ENCODE results near the gene CTCF. TPM values are rescaled to one million over a fixed set of nuclear protein-coding genes. Genes with fewer than 3 reads are reported as not detected.

CTCF gene
- polyA plus RNA-seq, 1 experiment = 24.4 TPM

- CTCF ChIA-PET = no interaction called here
Observed at GRCh38 chr16:67579686-67580085, 17.4 kb downstream of the CTCF start.

GRCh38 chr16:67580202-67580601 is 17.9 kb downstream of the CTCF start:
- CTCF ChIA-PET = no interaction called here
- Histone ChIP-seq H3K27me3 (ENCODE audit: control insufficient read depth, insufficient read depth, low read length) (no peaks in the 10 kb centered on the region), H3K4me3 (ENCODE audit: low read depth, low read length) (no peak overlapping the region), H3K27ac (ENCODE audit: low read depth, low read length) (no peak overlapping the region), H3K9me3 (ENCODE audit: control insufficient read depth, insufficient read depth, low read length) (no peaks in the 10 kb centered on the region)
- DNase-seq (ENCODE audit: low read depth, low spot score) = no peak
- POLR2A ChIA-PET = interaction anchor here (0.6 kb wide), 1 partner anchor 26 kb away, joined by 3 read pairs; no protein-coding TSS in a partner anchor
- TF ChIP-seq CTCF (IDR thresholded peaks at IDR 0.05; ENCODE audit: low read depth, low read length) = no peak

More at GRCh38 chr16:67579686-67580085, 17.4 kb downstream of the CTCF start:
- Histone ChIP-seq H3K27ac (ENCODE audit: low read depth, low read length) (no peak overlapping the region), H3K9me3 (ENCODE audit: control insufficient read depth, insufficient read depth, low read length) (no peaks in the 10 kb centered on the region), H3K27me3 (ENCODE audit: control insufficient read depth, insufficient read depth, low read length) (no peaks in the 10 kb centered on the region), H3K4me3 (ENCODE audit: low read depth, low read length) (no peak overlapping the region)
- POLR2A ChIA-PET = interaction anchor here (0.6 kb wide), 1 partner anchor 27 kb away, joined by 3 read pairs; no protein-coding TSS in a partner anchor
- DNase-seq (ENCODE audit: low read depth, low spot score) = no peak
- TF ChIP-seq CTCF (IDR thresholded peaks at IDR 0.05; ENCODE audit: low read depth, low read length) = no peak

- DNase-seq (ENCODE audit: low read depth, low spot score) = no peak
- no peak for TF ChIP-seq CTCF (IDR thresholded peaks at IDR 0.05; ENCODE audit: low read depth, low read length)
- ChIA-PET POLR2A (no interaction called here), CTCF (interaction anchor here (1.5 kb wide), 1 partner anchor 46 kb away, joined by 3 read pairs; no protein-coding TSS in a partner anchor)
- Histone ChIP-seq H3K9me3 (ENCODE audit: control insufficient read depth, insufficient read depth, low read length) (no peaks in the 10 kb centered on the region), H3K27me3 (ENCODE audit: control insufficient read depth, insufficient read depth, low read length) (no peaks in the 10 kb centered on the region), H3K27ac (ENCODE audit: low read depth, low read length) (no peak overlapping the region), H3K4me3 (ENCODE audit: low read depth, low read length) (no peak overlapping the region)
Observed at GRCh38 chr16:67593288-67593687, 31.0 kb downstream of the CTCF start.

- no peak for TF ChIP-seq CTCF (IDR thresholded peaks at IDR 0.05; ENCODE audit: low read depth, low read length)
- ChIA-PET CTCF (interaction anchor here (1.5 kb wide), 1 partner anchor 46 kb away, joined by 3 read pairs; no protein-coding TSS in a partner anchor), POLR2A (no interaction called here)
- Histone ChIP-seq H3K9me3 (ENCODE audit: control insufficient read depth, insufficient read depth, low read length) (no peaks in the 10 kb centered on the region), H3K4me3 (ENCODE audit: low read depth, low read length) (no peak overlapping the region), H3K27me3 (ENCODE audit: control insufficient read depth, insufficient read depth, low read length) (no peaks in the 10 kb centered on the region), H3K27ac (ENCODE audit: low read depth, low read length) (no peak overlapping the region)
- DNase-seq (ENCODE audit: low read depth, low spot score) = no peak
Observed at GRCh38 chr16:67593701-67594100, 31.4 kb downstream of the CTCF start.

- Histone ChIP-seq H3K4me3 (ENCODE audit: low read depth, low read length) (no peak overlapping the region), H3K27me3 (ENCODE audit: control insufficient read depth, insufficient read depth, low read length) (no peaks in the 10 kb centered on the region), H3K27ac (ENCODE audit: low read depth, low read length) (no peak overlapping the region), H3K9me3 (ENCODE audit: control insufficient read depth, insufficient read depth, low read length) (no peaks in the 10 kb centered on the region)
- POLR2A ChIA-PET = interaction anchor here (0.7 to 1.3 kb wide), 3 partner anchors 12 to 66 kb away, joined by 3 read pairs; partner anchors contain the start of genes ACD and CTCF
- CTCF ChIA-PET = interaction anchor here (1.6 to 1.7 kb wide), 2 partner anchors 73 kb away, joined by 5 read pairs; no protein-coding TSS in a partner anchor
- DNase-seq (ENCODE audit: low read depth, low spot score) = no peak
- TF ChIP-seq CTCF (IDR thresholded peaks at IDR 0.05; ENCODE audit: low read depth, low read length) = no peak
Observed at GRCh38 chr16:67594256-67594915, 32.1 kb downstream of the CTCF start.
